IPS-NIHi7 (cell line): ENCODE results near the gene CRYL1.

Experiments
- DNase-seq: peaks from one replicate; pipeline ENCODE4 v3.0.0; 2012; ENCODE audit warnings: mixed read lengths; ENCODE audit errors: extremely low spot score

Gene CRYL1

DNA sequence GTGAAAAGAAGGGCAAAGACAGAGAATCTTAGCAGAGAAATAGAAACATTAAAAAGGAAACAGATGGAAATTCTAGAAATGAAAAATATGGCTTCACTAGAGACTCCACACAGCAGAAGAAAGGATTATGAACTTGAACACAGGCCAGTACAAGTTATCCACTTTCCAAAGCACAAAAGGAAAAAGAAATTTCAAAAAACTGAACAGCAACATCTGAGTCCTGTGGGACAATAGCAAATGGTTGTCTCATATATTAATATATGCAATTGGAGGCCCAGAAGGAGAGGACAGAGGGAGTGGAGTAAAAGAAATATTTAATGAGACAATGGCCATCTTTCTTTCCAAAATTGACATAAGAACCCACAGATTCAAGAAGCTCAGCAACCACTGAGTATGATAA, 151.8 kb downstream of the CRYL1 start:
- DNase-seq = no peak

DNA sequence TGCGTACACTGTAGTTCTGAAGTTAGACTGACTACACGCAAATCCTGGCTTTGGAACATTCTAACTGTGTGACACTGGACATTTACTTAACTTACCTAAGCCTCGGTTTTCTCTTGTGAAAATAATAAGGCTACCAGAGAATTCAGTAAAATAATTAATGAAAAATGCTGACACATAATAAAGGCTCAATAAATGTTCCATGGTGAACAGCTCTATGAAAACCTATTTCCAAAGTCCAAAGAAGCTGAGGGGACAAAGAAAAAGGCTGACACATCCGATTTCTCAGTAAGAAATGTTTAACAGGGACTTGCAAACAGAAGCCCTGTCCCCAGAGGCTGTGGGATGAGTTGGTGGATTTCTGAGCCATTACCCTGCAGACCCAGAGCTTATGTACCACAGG, 153.8 kb downstream of the CRYL1 start:
- DNase-seq = no peak

DNA sequence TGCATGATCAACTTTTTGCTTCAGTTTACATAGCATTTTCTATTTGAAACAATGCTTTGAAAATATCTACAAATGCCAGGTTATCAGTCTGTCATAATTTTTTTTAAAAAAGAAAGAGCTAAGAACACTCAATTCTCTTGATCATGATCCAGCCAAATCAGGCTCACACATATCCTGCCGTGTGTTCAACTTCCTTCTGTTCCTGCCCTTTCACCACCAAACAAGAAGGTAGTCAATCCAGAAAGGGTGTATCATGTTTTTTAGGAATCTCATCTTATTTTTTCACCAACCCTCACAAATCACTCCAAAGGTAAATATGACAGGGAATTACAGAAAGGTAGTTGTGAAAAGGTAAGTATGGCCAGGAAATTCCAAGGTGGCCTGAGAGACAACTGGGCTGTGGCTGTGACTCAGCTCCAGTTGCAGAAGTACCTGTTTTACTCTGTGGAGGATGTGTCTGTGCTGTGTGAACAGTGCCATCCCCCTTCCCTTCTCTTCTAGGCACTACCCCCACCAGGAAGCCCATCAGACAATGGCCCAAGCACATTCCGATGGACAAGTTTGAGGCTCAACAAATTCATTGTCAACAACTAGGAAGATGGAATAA, 154.7 kb downstream of the CRYL1 start:
- no peak for DNase-seq

DNA sequence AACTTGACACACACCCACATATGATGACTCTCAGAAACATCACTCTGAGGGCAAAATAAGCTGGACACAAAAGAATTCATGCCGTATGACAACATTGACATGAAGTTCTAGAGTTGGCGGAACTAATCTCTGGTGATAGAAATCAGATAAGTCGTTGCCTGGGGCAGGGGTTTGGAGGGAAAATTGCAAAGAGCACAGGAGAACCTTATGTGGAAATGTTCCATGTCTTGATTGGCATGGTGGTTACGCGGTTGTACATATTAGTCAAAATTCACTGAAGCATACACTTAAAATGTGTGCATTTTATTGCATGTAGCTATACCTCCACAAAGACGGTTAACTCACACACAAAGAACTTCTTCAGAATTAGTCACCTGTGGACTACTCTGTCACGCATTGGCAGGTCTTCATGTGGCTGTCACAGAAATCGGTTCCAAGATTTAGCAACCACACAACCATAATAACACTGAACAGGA, 155.7 kb downstream of the CRYL1 start:
- no peak for DNase-seq

DNA sequence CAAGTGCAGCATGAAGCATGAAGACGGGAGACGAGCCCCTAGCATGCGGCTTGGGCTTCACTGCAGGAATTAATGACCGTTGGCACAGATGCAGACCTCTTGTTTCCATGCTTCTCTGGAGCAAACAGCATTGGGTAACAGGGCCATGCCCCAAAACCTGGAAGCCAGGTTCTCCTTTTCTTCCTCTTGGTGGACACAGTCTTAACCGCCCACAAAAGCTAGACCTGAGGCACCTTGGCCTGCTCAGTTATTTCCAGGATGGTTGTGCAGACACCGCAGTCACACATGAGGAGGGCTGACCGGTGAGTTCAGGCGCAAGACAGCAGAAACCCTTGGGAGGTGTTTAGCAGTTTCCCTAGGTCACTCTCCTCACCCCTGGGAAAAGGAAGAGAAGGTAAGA, 159.6 kb downstream of the CRYL1 start:
- no peak for DNase-seq

DNA sequence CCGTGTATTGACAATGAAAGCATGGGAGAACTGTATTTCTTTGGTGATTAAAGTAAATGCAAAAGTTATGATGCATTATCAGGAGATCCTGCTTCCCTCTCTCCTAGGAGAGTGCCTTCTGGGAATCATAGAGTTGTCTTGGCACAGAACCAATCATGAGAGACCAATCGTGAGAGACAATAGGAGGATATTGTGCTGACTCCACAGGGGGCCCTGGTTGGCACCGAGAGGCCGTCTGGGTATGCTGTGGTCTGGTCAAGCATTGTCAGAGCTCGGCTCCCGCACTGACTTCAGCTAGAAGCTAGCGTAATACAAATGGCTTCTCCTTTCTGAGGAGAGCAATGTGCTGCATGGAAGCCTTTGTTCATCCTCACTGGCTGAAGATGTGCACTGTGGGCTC, 162.1 kb downstream of the CRYL1 start:
- no peak for DNase-seq

DNA sequence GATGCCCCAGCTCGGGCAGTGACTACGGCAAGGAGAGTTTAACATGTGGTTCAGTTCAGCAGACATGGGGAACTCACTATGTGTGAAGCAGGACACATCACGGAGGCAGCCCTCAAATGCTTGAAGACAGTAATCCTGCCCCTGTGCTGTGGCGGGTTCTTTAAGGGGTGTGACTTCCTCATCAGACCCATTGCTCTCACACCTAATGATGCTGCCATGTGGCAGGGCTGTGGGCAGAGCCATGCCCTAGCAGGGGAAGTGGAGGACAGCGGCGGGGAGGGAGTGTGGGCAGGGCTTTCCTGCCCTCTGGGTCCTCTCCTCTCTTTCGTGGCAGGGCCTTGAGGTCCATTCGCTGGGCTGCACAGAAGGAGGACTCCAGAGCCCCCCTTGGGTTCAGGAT, 162.5 kb downstream of the CRYL1 start:
- DNase-seq = no peak

DNA sequence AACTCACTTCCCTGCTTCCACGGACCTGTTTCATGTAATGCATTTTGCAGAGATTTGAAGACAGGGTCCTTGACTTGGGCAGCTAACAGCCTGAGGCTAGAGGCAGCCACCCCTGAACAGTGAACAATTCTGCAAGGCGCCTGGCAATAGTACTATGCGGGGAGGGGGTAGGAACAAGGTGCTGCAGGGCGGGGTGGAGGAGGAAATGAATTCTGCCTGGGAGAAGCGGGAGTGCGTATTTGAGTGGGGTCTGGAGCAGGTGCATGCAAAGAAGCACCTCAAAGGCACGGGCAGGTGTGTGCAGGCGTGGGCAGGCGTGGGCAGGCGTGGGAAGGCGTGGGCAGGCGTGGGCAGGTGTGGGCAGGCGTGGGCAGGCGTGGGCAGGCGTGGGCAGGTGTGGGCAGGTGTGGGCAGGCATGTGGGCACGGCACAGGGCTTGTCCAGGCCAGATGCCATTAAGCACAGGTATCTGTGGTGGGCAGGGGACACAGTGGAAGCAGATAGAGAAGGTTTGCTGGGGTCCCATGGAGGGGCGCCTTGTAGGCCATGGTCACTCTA, 163.1 kb downstream of the CRYL1 start:
- no peak for DNase-seq

DNA sequence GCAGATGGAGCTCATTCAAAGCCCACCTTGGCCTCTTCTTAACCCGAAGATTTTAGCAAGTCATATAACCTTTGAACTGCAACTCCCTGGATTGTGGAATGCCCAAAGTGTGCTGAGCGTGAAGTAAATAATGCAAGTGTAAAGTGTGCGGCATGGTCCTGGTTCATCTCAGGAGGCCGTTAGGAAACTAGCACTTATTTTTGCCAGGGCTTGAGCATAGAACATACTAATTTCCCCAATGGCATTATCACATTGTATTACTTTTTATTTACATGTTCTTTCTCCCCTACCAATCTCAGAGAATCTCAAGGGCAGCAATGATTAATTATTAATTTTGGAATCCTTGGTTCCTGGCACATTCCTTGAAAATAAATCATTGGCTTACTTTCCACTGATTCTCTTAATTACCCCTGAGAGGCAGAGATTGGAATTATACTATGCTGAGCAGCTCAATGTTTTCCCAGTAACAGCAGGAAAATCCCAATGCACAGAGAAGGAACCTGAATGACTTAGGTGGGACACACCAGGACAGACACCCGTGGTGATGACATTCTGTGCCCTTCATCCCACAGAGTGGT, 164.7 kb downstream of the CRYL1 start:
- DNase-seq = no peak

DNA sequence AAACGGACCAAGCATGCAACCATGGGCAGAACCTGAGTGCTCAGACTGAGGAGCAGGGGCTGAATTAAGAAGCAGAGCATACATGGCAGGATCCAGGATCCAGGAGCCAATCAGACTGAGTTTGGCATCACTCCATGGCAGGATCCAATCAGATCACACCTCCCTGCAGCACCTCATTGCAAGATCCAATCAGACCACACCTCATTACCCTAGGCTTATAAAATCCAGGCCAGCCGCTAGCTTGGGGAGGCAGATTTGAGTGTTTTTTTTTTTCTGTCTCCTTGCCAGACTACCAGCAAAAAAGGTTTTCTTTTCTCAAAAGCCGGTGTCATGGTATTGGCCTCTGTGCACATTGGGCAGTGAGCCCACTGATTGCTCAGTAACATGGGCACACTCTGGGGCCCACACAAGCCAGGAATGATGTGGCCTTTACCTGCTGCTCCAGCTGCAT, 165.6 kb downstream of the CRYL1 start:
- no peak for DNase-seq

DNA sequence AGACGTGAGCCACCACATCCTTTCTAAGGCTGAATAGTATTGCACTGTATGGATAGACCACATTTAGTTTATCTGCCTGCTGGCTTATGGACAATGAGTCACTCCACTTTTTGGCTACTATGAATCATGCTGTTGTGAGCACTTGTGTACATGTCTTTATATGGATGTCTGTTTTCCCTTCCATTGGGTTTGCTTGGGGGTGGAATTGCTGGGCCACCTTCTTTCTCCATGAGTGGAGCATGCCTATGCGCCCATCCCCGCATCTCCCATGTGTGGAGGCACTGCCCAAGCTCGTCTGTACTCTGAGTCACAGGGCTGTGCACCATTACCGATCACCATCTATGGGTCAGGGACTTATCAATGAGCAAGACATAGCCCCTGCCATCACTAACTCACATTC, 166.3 kb downstream of the CRYL1 start:
- no peak for DNase-seq

DNA sequence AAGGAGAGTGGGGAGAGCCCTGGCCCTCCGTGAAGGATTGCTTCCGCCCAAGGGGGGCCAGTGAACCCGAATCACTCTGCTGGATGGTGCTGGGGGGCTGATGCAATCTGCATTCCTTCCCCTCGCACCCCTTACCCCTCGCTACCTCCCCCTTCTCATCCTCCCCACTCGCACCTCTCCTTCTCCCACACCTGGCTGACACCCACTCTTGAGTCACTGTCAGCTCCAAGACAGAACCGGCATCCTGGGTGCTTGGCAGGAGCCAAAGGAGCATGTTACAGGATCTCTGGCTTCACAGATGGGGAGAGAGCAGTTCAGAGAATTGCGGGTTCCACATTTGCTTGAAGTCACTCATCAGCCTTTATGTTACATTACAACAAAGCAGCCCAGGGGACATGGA, 167.6 kb downstream of the CRYL1 start:
- DNase-seq = no peak

DNA sequence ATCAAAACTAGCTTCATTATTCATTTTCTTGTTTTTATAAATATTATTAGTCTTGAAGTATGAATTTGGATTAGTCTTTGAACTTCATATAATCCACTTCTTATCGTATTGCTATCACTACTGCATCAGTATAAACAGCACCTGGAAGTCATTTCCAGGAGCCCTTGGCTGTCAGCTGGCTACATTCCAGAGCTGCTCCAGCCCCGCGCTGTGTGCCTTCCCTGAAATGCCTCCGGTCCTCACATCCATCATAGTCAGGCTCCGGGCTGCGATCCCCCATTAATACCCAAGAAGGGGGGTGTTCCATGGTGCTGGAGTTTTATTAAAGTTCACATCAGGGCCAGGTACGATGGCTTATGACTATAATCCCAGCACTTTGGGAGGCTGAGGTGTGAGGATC, 169.2 kb downstream of the CRYL1 start:
- DNase-seq = no peak

DNA sequence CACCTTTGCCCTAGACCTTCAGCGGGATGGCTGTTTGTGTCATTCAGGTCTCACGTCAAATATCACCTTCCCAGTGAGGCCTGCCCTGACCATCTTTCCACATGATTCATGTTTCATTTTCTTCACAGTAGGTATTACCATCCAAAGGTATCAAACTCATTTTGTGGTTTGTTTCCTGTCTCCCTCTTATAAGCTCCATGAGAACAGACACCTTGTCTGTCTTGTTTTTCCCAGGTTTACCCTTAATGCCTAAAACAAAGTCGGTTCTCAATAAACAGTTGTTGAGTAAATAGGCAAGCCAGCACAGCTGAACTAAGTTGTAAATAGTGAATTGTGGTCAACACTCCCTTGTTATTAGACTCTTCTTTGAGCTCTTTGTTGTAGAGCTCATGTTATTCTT, 170.9 kb downstream of the CRYL1 start:
- no peak for DNase-seq

DNA sequence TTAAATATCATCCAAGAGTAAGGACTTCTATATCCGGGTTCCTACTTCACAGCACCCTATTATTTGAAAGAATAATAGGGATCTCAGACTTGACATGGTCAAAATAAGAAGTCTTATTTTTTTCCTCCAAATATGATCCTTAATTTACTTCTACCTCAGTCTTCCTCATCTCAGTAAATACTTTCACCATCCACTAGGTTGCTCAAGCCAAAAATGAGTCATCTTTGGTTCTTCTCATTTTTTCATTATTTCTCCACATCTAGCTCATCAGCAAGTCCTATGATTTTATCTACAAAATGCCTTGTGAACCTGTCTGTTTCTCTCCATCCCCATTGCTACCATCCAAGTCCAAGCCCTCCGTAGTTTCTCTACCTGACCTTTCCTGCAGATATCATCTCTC, 171.7 kb downstream of the CRYL1 start:
- no peak for DNase-seq
